ENCODE results near the gene LIN37.
A peak's percentile ranks its signal among the peaks of the same experiment; 100 is the strongest.
"Not testable (repeated sequence)": the region's sequence is repeated elsewhere in the genome, so short reads cannot be mapped to it uniquely, and the experiment has no call there.

The LIN37 gene

GRCh38 chr19:35753634-35754369 is 5.4 kb downstream of the LIN37 start:
- DNase-seq (ENCODE audit: low read depth): no peak

GRCh38 chr19:35754370-35755130 is 6.2 kb downstream of the LIN37 start:
- DNase-seq (ENCODE audit: low read depth): no peak

DNA sequence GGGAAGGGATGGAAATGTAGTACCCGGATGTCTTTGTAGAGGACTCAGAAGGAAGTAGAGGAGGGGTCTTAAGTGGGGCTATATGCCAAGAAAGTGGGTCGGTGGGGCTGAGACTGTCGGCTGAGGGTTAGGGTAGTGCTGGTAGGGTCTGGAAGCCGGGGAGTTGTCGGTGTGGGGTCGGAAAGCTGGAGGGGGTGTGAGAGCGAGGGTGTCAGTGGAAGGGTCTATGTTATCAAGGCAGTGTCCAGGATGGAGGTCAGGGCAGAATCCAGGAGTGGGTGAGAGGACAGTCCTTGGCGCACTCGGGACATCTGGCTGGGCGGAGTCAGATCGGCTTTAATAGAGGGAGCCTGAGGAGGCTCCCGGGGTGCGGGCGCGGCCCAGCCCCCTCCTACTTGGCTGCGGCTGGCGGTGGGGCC is 6.8 kb downstream of the LIN37 start:
- DNase-seq (ENCODE audit: low read depth): no peak

DNA sequence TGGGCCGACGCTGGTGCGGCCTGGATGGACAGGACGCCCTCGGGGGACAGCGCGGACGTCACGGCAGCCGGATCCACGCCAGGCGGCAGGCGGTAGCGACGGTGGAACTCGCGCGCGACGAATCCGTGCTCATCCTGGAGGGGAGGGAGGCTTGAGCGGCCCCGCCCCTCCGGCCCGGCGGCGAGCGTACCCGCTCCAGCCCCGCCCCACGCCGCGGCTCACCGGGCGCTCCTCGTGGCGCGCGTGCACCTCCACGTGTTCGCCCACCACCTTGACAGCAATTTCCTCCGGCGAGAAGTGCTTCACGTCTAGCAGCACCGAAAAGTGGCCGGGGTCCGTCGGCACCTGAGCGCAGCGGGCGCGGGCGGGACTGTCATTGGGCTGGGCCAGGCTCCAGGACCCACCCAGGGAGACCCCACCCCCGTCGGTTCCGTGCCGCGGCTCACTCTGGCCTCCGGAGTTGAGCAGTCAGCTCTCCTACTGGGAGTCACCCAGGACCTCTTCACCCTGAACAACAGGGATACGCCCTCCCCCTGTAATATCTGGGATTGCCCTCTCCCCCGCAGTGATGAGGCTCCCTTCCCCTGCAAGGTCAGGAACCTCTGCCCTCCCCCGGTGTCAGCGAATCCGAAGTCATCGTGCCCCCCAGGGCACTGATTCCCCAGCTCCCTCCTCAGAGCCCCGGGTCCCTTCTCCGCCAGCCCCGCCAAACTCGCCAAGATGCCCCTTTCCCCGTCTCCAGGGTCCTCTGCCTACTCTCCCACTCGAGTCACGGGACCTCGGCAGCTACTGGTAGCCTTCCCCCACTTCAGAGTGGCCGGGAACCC is 7.4 kb downstream of the LIN37 start:
- DNase-seq (ENCODE audit: low read depth): peak; percentile 93

- DNase-seq (ENCODE audit: low read depth): peak; percentile 79
Observed at GRCh38 chr19:35756377-35757230, 8.2 kb downstream of the LIN37 start, which contains the start of gene HSPB6. HSPB6 (minus strand) TSS chr19:35757029; CDS start chr19:35757008, 21 bp downstream.

DNA sequence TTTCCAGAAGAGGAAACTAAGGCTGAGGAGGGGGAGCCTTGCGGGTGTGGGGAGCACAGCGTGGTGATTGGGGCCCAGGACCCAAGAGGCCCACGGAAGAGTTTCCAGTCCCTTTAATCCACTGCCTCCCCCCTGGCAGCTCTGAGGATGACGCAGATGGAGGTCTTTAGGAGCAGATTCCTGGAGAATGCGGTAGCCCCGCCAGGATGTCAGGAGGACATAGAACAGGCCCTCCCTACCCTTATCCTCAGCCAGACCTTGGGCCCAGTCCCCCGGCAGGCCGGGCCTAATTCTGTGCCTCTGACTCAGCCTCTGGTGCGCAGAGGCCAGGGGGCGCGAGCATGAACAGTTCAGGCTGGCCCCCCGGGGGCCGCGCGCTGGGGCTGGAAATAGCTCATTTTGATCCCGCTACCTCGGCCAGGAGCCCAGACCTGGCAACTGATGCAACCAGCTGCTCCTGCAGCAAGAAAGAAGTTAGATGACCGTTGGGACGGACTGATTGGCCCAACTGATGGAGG is 8.9 kb downstream of the LIN37 start:
- peak; percentile 92 for DNase-seq (ENCODE audit: low read depth)

DNA sequence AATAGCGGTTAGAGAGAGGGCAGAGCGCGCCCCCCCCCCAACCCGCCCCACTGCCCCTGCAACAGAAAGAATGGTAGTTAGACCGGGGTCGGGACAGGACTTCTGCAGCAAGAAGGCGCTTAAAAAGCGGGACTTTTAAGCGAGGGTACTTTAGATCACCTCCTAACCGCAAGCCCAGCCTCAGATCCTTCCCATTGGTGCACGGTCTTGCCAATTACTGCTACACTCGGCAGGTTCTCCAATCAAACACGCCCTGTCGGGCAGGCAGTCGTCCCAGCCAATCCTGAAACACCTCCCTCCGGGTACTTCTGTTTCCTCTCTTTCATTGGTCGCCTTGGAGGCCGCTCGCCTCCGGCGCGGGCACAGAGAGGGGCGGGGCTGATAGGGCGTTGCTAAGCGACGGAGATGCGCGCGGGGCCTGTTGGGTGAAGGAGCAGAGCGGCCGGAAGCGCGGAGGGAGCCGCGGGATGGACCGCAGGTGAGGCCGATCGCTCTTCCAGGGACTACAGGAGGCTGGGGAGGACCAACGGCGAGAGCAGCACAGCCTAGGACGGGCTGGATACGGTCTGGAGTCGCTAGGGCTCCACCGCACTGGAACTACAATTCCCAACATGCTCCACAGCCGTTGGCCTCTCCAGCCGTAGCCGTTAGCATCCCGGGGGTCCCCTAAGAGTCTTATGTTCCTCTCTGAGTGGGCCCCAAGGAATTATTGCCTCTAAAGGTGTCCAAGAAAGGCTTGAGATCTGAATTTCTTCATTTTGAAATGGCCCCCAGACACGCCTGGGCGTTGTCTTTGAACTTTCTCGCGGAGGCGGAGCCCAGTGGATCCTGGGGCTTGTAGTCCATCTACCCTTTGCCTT is 9.6 kb downstream of the LIN37 start, which contains the start of gene PROSER3:
PROSER3 (plus strand) TSS at position 428 of the 860 bp plus-strand sequence; CDS start at position 468, 40 bp downstream.
- peak; percentile 100 for DNase-seq (ENCODE audit: low read depth)

- DNase-seq (ENCODE audit: low read depth): no peak
Observed at GRCh38 chr19:35759697-35760096, 11.3 kb downstream of the LIN37 start.

DNA sequence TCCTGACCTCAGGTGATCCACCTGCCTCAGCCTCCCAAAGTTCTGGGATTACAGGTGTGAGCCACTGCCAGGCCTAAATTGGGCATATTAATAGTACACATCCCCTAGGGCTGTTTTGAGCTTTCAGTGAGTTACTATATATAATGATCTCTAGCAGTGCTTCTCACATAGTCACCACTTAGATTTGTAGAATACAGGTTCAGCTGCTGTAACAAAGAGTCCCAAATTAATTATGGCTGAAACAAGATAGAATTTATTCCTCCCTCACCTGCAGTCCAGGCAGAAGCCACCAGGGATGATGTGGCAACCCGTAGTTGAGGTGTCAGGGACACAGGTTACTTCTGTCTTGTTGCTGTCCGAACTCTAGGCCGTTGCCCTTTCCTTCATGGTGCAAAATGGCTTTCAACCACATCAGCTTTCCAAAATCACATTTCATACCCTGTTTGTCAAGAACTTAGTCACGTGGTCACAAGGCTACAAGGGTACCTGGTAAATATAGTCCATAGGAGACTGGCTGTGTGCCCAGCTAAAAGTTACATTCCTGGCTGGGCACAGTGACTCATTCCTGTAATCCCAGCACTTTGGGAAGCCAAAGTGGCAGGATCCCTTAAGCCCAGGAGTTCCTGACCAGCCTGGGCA is 12.5 kb downstream of the LIN37 start:
- DNase-seq (ENCODE audit: low read depth): peak; percentile 12

- no peak for DNase-seq (ENCODE audit: low read depth)
Observed at GRCh38 chr19:35764432-35765315, 16.3 kb downstream of the LIN37 start.

- DNase-seq (ENCODE audit: low read depth): no peak
Observed at GRCh38 chr19:35766571-35767104, 18.3 kb downstream of the LIN37 start.

GRCh38 chr19:35767288-35768081 is 19.1 kb downstream of the LIN37 start:
- DNase-seq (ENCODE audit: low read depth): no peak

DNA sequence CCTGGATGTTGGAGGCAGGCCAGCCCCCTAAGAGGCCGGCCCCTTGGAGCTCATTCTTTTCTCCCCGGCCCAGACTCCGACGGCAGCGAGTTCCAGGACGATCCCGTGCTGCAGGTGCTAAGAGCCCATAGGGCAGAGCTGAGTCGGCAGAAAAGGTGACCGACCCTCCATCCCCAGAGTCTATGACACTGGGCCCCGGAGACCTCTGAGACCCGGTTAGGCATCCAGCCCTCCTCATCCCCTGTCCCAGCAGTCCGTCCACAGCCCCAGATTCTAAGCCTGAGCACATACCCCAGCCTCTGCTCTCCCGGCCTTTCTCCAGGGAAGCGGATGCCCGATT is 19.7 kb downstream of the LIN37 start:
- no peak for DNase-seq (ENCODE audit: low read depth)

GRCh38 chr19:35772362-35772761 is 24.0 kb downstream of the LIN37 start:
- DNase-seq (ENCODE audit: low read depth): not testable (repeated sequence)

DNA sequence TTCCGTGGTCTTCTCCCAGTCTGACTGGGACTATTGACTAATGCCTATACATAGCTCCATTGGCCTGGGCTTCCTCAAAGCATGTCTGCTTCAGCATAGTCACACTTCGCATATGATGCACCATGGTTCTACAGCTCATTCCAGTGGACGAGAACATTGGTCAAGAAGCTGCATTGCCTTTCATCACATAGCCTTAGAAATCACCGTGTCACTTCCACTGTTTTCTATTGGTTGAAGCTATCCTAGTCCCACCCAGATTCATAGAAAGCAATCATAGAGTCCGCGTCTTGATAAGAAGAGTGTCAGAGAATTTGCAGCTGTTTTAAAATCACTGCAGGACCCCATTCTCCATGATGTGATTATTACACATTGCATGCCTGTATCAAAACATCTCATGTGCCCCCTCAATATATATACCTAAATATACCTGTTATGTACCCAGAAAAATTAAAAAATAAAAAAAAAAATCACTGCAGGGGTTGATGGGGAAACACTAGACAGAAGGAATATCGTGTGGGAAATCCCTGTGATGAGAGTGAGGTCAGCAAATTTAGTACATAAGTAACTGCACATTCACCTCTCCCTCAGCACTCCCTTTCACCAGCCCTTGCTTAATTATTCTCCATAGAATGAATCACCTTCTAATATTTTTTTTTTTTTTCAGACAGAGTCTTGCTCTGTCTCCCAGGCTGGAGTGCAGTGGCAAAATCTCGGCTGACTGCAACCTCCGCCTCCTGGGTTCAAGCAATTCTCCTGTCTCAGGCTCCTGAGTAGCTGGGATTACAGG is 24.8 kb downstream of the LIN37 start:
- DNase-seq (ENCODE audit: low read depth): no peak

GRCh38 chr19:35774274-35775045 is 26.1 kb downstream of the LIN37 start:
- no peak for DNase-seq (ENCODE audit: low read depth)
